Astrocyte of the hippocampus (primary cell): ENCODE results near the gene HHAT.

Source experiments
- DNase-seq: peaks from one replicate; pipeline ENCODE4 v3.0.0; 2011; ENCODE audit warnings: low read depth, low spot score

The HHAT gene

DNA sequence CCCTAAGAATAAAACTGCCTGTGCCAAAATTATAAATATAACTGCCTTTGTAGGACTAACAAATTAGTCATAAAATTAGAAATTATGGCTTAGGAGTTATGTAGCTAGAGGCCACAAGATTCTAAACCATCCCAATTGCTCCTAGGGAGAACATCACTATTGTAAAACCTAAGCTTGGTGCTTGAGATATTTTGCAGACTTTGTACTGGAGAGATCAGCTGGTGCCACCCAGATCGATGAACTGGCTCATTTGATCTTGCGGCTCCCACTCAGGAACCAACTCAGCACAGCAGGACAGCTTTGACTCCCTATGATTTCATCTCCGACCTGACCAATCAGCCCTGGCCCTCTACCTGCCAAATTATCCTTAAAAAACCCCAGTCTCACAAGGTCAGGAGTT is 30.6 kb downstream of the HHAT start:
- DNase-seq: no peak

DNA sequence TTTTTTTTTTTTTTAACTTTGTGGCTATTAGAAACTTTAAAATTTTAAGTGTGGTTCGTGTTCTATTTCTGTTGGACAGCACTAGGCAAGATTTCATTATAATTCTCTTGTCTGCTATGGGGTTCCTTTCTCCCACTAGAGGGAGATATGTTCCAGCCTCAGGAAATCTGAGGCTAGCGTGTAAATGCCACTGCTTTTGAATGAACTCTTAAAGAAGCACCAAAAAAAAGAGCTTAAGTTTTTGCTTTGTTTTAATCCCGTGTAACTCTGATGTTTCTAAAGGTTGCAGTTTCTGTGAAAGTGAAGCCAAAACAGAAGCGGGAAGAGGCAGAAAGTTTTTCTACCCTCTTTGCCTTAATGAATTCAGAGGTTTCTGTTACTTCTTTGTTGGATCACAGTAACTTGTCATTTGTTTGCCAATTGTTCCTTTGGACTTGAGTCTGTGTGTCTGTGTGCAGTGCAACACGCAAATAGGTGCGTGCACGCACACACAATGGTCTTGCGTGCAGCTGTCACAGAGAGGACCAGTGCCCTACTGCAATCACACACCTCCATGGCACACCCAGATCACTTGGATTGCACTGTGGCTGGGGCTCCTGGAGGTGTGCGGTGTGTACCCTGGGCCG is 32.3 kb downstream of the HHAT start:
- peak; percentile 82 for DNase-seq

DNA sequence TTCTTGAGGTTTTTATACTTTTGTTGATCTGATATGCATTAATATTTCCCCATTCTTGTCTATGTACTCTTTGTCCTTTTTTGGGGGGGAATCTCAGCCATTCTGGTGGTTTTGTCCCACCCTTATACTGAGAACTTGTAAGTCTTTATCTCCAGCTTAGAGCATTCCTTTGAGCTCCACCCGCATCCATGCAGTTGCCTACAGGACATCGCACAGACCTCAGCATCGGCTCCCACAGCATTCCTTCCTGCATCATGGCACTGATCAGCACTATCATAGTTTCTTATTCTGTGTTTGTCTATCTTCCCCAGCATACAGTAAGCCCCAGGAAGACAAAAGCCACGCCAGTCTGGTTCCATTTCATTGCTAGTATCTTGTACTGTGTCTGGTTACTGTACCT is 33.0 kb downstream of the HHAT start:
- no peak for DNase-seq

DNA sequence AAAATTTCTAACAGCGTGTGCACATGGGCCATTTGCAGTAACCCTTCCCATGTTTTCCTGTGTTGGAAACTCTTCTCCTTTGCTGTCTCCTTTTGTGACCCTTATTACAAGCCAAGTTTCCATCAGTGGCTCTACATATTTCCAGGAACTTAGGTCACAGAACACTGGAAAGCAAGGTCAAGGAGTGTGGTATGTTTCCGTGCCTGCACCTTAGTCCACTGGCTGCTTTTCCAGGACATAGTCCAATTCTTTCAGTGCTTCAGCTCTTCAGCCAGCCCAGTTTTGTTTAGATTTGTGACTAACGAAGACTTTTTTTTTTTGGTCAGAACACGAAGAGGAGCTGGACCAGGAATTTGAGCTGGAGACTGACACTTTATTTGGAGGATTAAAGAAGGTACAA is 33.8 kb downstream of the HHAT start:
- DNase-seq: peak; percentile 67

DNA sequence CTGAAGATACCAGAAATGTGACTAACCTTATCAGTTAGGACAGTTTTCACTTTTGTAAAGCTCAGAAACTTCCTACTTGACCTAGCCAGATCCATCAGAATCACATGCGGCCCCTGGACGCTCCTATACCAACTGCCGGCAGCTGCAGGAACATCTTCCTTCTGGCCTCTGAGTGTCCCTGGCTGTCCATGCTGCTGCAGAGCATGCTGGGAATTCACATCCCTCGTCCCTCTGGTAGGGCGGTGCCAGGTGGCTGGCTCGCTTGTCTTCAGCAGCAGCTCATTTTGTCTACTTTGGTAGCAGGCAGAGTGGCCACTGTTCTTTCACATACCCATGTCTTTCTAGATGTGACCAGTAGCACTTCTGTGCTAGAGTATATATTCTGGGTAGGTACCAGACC is 34.4 kb downstream of the HHAT start:
- no peak for DNase-seq

DNA sequence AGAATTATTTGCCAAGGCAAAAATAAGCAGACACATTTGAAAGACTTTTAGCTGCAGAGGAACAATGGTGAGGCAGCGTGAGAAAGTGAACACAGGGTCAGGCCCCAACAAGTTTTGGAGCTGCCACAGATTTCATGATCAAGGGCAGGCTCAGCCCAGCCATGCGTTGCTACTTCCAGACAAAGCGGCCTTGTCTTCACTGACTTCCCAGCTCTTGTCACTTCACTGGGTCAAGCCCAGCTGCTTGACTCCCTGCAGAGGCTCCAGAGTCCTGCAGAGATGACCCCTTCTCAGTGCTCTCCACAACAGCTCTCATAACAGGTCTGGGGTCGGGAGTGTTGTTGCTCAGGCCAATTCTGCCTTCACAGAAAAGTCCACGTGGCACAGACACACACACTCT is 35.8 kb downstream of the HHAT start:
- no peak for DNase-seq

DNA sequence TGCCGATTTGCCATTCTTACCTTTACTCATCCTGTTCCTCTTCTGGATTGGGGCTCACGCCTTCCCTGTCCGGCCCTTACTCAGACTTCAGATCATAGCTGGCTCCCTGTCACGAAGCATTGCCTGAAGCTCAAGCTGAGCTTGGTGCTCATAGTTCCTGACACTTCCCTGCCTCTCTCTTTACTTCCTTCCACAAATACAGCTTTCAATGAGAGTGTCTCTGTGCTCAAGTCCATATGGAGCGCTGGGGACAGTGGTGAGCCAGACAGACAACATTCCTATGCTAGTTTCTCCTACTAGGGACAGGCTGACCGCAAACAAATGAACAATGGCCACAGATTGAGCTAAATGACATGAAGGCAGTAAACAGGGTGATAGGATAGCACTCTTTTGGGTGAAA is 38.1 kb downstream of the HHAT start:
- DNase-seq: no peak

DNA sequence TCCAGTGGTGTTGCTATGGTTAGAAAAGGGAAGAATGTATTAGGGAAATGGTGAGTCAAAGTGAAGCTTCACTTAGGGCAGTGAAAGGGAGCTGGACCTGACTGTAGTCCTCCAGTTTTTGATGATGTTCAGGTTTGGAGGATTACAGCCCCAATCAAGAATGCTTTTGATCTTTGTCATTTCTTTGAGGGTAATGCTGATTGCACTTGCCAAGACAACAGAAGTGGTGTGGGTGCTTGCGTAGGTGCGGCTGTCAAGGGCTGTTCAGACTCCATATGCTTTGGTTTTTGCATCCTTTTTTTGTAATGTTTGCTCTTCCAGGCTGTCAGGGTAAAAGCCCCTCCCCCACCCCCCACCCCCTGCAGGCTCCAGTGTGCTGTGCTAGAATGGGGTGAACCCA is 38.9 kb downstream of the HHAT start:
- no peak for DNase-seq

DNA sequence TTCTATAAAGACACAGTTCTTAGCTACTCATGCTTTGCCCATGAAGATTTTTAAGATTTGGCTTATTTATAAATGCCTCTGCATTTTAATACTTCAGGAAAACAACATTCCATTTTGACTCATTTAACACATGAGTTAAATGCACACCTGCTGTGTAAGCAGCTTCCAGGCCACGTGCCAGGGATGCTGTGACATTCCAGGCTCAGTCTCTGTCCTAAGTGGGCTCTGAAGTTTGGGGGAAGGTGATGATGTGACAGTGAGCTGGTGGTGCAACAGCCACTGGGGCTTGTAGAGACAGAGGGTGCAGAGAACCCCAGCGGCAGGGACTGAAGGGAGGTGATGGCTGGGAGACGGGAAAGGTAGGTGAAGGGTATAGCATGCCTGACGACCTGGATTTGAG is 40.7 kb downstream of the HHAT start:
- no peak for DNase-seq

DNA sequence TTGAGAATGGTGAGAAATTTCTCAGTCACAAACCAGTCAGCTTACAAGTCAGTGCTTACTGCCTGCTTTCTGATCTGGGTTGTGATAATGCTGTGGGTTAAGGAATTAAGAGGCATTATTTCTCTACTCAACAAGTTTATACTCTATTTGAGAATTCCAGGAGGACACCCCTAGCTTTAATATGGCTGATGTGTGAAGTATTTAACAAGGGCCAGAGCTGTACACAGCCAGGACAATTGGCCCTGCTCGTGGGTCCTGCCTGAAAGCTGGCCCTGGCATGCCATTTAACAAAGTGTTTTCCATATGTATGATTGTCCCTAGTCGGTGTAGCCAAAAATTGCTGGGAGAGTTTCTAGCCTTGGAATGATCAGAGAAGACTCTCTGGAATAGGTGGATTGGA is 43.2 kb downstream of the HHAT start:
- no peak for DNase-seq

DNA sequence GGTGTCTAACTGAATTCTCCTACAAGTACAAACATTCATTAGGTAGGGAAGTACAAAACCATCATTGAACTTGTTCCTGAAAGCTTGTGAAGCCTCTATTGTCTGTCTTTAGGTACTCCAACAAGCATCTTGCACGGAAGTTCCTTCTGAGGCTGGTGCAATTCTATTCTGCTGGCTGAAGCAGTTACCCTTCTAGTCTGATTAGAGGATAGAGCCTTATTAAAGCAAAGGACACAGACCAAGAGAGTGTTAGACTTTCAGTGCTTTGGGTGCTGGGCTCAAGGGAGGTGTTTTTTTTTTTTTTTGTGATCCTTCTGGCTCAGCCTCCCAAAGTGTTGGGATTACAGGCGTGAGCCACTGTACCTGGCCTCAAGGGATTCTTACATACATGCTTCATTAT is 43.8 kb downstream of the HHAT start:
- DNase-seq: no peak

DNA sequence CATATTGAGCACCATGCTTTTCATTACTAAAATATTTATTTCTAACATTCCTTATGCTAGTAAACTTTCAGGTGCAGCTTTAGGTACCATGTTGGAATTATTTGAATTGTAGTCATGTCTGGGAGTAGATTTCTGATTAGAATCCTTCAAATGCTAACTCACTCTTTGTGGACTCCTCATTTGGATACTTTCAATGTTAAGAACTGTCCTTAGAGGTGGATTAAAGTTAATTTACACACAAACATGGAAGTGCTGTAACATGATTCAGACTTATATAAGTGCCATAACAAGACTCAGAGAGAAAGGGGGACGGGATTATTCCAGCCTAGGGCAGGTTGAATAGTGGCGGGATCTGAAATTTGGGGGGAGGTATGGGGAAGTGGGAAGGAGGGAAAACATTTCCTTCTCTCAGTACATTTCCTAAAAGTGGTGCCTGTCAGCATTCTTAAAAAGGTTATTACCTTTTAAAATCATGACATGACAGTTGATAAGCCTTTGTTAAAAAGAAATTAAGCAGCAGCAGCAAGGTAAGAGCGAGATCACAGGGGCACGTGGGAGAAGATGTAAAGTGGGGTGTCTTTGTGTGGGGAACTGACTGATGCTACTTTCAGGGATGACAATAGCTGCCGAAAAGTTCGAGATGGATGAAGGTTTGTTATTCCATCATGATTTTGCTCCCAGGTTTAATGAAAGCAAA is 44.4 kb downstream of the HHAT start:
- DNase-seq: no peak

DNA sequence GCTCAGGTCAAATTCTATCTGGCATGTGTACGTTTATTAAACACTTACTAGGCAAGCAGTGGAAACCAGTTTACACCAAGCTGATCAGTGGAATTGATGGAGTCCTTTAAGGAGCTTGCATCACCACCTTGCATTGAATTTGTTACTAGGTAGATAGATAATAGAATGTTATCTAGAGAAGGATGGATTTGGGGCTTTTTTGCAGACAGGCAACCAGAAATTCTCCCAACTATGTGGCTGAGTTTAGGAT is 44.9 kb downstream of the HHAT start:
- no peak for DNase-seq

DNA sequence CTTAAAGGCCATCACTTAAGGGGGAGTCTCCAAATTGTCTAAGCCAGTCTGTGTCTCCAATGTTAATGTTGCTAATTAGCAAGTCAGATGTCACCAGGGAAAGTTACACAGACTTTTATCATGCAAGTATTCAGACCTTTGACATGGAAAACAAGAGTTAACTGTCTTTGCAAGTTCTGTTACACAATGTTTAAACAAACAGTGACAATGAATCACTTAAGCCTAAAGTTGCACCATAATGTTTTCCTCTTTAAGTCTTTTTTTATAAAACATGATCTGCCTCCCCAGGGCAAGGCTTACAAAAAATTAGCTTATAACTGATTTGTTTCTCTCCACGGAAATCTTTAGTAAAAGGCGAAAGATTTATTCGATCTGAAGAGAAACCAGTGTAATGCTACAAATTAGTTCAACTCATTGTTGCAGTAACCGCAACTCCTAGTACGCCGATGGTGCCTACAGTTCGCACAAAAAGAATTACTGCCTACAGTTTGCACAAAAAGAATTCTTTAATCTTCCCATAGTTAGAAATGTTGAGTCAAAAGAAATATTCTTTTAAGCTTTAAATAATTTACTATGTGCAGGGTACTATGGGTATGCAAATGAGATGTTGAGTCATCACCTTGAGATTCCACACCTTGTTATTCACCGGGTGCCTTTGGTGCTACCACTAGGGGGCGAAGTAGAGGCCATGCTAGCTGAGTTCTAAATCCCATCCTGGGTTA is 45.3 kb downstream of the HHAT start:
- peak; percentile 96 for DNase-seq

DNA sequence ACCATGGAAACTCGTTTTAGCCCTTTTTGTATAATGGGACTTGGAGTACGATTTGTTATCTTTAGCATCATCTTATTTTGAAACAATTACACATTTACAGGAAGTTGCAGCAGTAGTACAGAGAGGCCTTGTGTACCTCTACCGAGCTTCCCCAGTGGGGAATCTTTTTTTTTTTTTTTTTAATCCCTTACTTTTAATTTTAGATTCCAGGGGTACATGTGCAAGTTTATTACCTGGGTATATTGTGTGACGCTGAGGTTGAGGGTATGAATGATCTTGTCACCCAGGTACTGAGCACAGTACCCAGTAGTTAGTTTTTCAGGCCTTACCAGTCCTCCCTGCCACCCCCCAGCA is 45.9 kb downstream of the HHAT start:
- no peak for DNase-seq

DNA sequence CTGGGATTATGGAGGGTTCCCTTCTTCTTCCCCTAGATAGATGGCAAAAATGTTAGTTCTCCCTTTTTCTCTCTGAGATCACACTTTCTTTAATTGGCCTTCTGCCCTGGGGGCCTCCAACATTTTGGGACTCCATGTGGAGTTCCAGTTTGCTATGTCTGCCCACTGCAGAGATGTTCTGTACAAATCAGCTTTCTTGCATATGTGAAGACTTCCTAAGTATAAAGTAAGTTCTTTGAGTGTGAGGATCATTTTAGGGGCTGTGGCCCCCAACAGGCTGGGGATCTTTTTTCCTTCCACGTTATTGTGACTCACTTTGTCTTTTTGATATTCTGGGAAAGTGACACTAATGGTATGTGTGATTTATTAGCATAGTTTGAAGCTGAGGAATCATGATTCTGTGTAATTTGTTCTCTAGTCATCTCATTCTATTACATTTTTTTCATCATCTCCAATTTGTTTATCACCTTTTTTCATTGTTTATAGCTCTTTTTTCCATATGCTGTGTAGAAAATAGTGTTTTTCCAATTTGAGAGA is 48.2 kb downstream of the HHAT start:
- DNase-seq: peak; percentile 39

DNA sequence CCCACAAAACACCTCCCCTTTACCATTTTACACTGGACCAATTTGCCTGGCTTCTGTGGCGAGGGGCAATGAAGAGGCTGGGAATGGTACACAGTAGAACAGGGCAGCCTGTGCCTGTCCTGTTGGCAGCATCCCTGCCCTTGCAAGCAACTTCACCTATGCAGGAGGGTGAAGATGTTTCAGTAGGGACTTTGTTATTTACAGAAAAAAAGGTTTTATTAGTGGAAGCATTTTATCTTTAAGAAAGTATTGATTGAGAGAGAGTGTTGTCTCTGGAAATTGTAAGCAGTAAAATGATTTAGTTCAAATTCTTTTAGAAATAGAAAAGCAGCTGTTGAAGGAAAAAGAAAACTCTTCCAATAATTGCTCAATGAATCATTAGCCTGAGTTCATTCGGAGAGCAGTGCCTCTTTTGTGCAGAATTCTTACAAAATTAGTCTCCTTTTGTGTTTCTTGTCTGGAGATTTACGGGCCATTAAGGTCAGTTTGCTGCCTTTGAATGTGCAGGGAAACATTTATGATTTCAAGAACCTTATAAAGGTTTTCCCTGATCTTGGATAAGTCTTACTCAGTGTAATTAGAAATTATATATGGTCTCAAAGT is 49.1 kb downstream of the HHAT start:
- peak; percentile 54 for DNase-seq

DNA sequence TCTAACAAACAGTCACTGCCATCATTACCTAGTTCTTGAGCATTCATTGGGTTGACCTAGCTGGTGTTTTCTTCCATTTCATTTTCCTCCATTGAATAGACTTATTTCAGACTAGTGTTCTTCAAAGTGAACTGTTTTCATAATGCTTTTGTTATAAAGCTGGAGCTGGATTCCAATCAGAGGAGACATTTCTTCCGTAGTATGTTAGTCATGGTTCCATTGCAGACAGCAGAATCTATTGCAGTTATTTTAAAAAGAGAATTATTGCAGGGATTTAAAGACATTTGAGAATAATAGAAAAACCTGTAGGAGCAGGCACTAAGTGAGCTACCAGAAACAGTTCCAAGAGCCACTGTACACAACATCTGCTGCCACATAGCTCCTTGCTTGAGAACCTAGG is 50.0 kb downstream of the HHAT start:
- DNase-seq: no peak

DNA sequence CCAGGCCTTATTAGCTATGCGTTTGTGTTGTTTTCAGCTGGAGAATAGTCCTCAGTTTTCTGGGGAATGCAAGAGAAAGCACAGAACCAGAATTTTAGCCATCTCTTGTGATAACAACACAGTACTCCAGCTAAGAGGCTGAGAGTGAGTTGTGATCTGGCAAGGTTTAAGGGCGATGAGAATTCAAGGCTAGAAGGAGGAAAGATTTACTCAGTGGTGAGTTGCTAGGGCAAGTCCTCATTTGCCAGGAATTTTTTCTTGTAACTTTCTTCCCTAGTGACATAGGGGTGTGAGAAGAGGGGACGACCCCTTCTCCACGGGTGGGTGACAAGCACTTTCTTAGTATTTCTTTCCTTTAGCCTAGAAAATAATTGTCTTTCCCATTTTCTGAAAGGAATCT is 53.2 kb downstream of the HHAT start:
- no peak for DNase-seq

DNA sequence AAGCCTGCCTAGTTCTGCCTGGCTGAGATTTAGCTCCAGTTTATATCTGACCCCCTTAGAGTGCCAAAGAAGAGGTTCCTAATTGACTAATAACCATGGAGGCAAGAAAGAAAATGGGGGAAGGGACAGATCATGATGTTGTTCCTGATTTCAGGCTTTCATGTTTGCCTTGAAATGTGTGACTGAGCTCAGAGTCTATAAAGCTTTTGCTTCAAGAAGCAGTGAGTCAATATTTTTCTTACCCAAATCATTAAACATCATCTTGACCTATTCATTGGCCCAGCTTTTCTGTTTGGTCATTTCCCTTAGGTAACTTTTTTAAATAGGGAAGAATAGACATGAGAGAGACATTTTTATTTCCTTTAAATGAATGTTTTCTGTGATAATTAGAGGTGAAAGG is 55.9 kb downstream of the HHAT start:
- no peak for DNase-seq

DNA sequence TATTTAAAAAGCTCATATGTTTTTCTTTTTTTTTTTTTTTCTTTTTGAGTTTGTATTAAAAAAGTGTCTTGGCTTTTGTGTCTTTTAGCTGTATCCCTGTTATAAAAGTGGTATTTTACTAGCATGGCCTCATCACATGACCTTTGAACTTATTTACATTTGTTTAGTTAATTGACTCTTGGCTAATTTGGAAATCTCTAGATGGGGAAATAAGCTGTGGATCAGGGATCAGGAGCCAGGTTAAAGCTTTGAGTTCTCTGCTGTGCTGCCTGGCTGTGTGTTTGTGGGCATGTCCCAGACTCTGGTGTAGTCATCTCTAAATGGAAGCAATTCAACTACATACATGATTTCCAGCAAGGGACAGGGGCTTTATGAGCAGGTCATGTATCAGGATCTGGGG is 56.5 kb downstream of the HHAT start:
- DNase-seq: no peak

DNA sequence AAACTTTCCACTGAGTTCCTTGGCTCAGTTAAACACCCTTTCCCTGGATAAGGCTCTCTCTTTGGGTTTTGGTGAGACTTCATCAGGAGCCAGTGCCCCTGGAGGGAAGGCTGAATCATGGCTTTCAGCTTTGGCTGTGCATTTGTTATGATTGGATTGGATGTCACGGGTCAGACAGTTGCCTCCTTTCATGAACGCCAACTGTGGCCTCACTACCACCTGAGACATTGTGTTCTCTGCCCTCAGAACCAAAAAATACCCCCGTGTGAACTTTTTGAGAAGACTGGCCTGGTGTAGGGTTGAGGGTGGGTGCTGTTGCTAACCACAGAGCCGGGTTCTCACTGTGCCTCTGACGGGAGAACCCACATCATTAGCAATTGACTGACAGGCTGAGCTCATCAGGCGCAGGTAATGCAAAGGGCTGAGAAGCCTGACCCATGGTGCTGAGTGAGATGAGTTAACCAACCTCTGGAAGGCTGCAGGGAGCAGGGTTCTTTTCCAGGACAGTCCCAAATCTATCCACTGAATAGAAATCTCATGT is 65.6 kb downstream of the HHAT start:
- peak; percentile 80 for DNase-seq

DNA sequence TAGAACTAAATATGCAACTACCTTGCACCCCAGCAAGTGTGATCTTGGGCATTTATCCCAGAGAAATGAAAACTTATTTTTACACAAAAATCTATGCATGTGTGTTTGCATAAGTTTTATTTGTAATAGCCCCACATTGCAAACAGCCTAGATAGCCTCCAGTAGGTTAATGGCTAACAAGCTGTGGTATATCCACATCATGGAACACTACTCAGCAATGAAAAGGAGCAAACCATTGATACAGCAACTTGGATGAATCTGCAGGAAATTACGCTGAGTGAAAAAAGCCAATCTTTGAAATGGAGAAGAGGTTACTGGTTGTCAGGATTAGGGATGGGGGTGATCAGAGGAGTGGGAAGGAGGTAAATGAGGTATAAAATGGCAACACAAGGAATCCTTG is 67.8 kb downstream of the HHAT start:
- DNase-seq: no peak
